Rectal smooth muscle tissue (tissue), 1 donor: ENCODE measurements around the gene HBZ.
"Not testable (repeated sequence)": the region's sequence is repeated elsewhere in the genome, so short reads cannot be mapped to it uniquely, and the experiment has no call there.

Source experiments
- H3K27ac ChIP-seq: one replicate; pipeline ENCODE4 v1.7.0; 2013; ENCODE audit warnings: low read depth, low read length, inconsistent platforms
- H3K27me3 ChIP-seq: one replicate; pipeline ENCODE4 v1.7.0; 2013; ENCODE audit warnings: low read length; ENCODE audit not compliant: control insufficient read depth, insufficient read depth
- H3K36me3 ChIP-seq: one replicate; pipeline ENCODE4 v1.7.0; 2013; ENCODE audit warnings: low read length; ENCODE audit not compliant: control insufficient read depth, insufficient read depth
- H3K4me1 ChIP-seq: one replicate; pipeline ENCODE4 v1.7.0; 2013; ENCODE audit warnings: low read length; ENCODE audit not compliant: control insufficient read depth, insufficient read depth
- H3K4me3 ChIP-seq: one replicate; pipeline ENCODE4 v1.7.0; 2013; ENCODE audit warnings: low read length
- H3K9ac ChIP-seq: one replicate; pipeline ENCODE4 v1.7.0; 2013; ENCODE audit warnings: low read length

HBZ gene

DNA sequence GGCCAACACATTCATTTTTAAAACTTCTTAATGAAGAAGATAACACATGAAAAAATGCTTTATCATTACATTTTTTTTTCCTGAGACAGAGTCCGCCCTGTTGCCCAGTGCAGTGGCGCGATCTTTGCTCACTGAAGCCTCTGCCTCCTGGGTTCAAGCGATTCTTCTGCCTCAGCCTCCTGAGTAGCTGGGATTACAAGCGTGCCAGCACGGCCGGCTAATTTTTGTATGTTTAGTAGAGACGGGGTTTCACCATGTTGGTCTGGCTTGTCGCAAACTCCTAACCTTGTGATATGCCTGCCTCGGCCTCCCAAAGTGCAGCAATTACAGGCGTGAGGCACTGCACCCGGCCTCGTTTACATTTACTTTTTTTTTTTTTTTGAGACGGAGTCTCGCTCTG, 41.0 kb downstream of the HBZ start:
- Histone ChIP-seq H3K27me3 (no peaks in the 10 kb centered on the region), H3K4me3 (no peak overlapping the region), H3K9ac (no peak overlapping the region), H3K27ac (no peak overlapping the region), H3K36me3 (peaks cover 52% of the 10 kb centered on the region), H3K4me1 (no peaks in the 10 kb centered on the region)

DNA sequence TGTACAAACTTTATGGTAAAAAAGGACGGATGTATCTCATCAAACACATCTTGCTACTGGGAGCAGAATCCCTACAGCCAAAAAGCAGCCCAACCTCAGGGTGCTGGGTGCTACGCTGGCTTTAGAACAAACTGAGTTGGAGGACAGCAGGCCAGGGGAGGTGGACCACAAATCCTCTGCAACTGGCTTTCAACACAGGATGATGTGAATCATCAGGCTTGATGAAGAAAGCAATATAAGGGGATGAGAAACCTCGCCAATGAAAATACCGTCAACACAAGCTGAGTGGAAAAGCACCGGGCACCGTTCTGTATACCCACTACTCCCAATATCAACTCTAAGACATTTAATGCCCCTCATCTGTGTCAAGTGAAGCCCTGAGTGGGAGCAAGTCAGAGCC, 42.1 kb downstream of the HBZ start:
- H3K9ac ChIP-seq, result no peak overlapping the region
- H3K27me3 ChIP-seq, result no peaks in the 10 kb centered on the region
- no peaks in the 10 kb centered on the region for H3K4me1 ChIP-seq
- no peak overlapping the region for H3K27ac ChIP-seq
- H3K36me3 ChIP-seq, result peaks cover 43% of the 10 kb centered on the region
- no peak overlapping the region for H3K4me3 ChIP-seq

DNA sequence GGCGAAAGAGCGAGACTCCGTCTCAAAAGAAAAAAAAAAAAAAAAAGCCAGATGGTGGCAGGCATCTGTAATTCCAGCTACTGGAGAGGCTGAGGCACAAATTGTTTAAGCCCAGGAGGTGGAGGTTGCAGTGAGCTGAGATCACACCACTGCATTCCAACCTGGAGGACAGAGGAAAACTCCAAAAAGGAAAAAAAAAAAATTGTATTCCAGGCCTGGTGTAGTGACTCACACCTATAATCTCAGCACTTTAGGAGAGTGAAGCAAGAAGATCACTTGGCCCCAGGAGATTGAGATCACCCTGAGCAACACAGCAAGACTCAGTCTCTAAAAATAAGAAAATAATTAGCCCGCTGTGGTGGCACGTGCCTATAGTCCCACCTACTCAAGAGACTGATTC, 47.9 kb downstream of the HBZ start:
- Histone ChIP-seq H3K9ac (no peak overlapping the region), H3K4me3 (no peak overlapping the region), H3K36me3 (peaks cover 15% of the 10 kb centered on the region), H3K27me3 (no peaks in the 10 kb centered on the region), H3K27ac (no peak overlapping the region), H3K4me1 (no peaks in the 10 kb centered on the region)

DNA sequence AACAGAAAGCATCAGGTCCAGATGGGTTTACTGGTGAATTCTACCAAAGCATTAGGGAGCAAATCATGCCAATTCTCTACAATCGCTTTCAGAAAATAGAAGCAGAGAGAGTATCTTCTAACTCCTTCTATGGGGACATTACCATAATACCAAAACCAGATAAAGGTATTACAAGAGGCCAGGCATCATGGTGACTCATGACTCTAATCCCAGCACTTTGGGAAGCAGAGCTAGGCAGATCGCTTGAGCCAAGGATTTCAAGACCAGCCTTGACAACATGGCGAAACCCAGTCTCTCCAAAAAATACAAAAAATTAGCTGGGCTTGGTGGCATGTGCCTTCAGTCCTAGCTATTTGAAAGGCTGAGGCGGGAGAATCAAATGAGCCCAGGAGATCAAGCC, 50.8 kb downstream of the HBZ start:
- no peaks in the 10 kb centered on the region for H3K4me1 ChIP-seq
- H3K27me3 ChIP-seq, result no peaks in the 10 kb centered on the region
- no peak overlapping the region for H3K9ac ChIP-seq
- H3K4me3 ChIP-seq, result no peak overlapping the region
- peaks cover 30% of the 10 kb centered on the region for H3K36me3 ChIP-seq
- H3K27ac ChIP-seq, result no peak overlapping the region

DNA sequence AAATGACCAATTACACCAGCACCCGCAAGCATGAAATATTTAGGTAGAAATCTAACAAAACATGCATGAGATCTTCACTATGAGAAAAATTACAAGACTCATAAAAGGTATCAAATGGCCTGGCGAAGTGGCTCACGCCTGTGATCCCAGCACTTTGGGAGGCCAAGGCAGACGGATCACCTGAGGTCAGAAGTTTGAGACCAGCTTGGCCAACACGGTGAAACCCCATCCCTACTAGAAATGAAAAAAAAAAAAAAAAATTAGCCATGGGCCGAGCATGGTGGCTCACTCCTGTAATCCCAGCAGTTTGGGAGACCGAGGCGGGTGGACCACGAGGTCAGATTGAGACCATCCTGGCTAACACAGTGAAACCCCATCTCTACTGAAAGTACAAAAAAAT, 51.6 kb downstream of the HBZ start:
- not testable (repeated sequence) for H3K27me3 ChIP-seq, H3K9ac ChIP-seq, H3K4me1 ChIP-seq, H3K4me3 ChIP-seq, H3K27ac ChIP-seq
- H3K36me3 ChIP-seq, result peaks cover 38% of the 10 kb centered on the region
